Activated CD8-positive, alpha-beta memory T cell treated with anti-CD3 and anti-CD28 coated beads for 24 hours (primary cell): ENCODE measurements around the gene RPL3.

Experiments used
- DNase-seq: peaks from one replicate; pipeline ENCODE4 v3.0.0-alpha.2; 2020

RPL3 gene

GRCh38 chr22:39297490-39298240, 21.8 kb downstream of the RPL3 start:
- DNase-seq = no peak

GRCh38 chr22:39296981-39297489, 22.4 kb downstream of the RPL3 start:
- DNase-seq = no peak

- no peak for DNase-seq
Observed at GRCh38 chr22:39296535-39296934, 22.9 kb downstream of the RPL3 start.

- no peak for DNase-seq
Observed at GRCh38 chr22:39294571-39295468, 24.6 kb downstream of the RPL3 start.

DNA sequence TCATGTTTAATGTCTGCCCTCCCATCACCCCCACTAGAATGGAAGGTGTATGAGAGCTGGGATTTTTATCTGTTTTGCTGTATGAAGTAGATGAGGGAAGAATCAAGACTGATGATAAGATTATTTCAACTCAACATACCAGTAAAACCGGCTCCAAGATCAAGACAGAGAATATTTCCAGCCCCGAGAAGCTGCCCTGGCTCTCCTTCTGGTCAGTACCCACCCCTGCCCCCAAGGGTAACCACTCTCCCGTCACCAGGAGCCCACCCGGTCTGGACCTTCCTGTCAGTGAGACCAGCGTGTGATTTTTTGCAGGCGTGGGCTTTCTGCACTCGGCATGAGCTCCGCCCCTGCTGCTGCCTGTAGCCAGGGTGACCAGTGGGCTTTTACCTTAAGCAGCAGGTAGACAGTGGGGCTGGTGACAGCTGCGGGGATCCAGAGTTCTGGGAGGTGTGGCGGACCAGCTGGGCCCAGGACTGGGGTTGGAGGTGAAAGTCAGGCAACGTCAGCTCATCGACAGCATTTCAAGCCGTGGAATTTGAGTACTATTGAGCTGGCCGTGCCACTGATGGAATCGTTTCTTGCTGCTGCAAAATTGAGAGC, 25.6 kb downstream of the RPL3 start:
- DNase-seq = no peak

GRCh38 chr22:39292561-39293074, 26.8 kb downstream of the RPL3 start:
- no peak for DNase-seq

- no peak for DNase-seq
Observed at GRCh38 chr22:39292031-39292462, 27.4 kb downstream of the RPL3 start.

DNA sequence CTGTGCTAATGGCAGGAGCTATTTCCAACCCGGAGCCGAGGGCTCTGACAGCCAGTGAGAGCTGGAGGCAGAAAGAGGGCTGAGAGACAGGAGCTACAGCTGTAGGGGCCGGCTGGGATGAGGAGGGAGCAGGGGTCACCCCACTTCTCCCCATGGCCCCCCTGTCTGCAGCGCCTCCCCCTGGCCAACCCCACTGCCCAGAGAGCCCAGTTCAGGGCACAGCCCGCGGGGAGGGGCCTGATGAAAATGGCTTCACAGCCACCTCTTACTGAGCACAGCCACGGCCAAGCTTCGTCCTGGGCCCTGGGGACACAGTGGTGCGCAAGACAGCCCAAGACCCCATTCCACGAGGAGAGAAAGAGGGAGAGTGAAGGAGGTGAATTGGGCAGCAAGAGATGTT, 27.9 kb downstream of the RPL3 start:
- DNase-seq = no peak

GRCh38 chr22:39290724-39291161, 28.7 kb downstream of the RPL3 start:
- no peak for DNase-seq

- DNase-seq = no peak
Observed at GRCh38 chr22:39289975-39290720, 29.3 kb downstream of the RPL3 start.

- DNase-seq = no peak
Observed at GRCh38 chr22:39289533-39289932, 29.9 kb downstream of the RPL3 start.

GRCh38 chr22:39288135-39288898, 31.1 kb downstream of the RPL3 start:
- no peak for DNase-seq

DNA sequence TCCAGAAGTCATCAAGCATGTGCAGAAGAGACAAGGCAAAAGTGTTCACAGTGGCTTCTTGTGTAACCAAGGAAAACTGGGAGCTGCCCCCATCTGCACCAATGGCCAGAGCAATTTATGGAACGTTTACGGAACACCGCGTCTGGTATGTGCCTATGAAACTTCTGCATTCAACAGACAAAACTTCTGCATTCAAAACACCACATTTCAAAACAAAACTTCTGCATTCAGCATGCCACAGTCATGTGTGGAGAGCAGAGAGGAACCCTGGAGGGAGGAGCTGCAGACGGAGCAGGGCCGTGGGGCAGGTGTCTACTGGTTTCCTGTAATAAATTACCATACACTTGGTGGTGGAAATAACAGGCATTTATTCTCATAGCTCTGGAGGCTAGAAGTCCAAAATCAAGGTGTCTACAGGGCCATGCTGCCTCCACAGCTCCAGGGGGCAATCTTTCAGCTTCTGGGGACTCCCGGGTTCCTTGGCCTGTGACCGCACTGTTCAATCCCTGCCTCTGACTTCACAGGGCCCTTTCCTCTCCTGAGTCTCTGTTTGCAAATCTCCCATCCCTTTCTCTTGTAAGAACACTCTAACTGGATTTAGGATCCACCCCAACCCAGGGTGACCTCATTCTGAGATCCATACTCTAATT, 32.2 kb downstream of the RPL3 start:
- DNase-seq = no peak

- no peak for DNase-seq
Observed at GRCh38 chr22:39284983-39285382, 34.4 kb downstream of the RPL3 start.

DNA sequence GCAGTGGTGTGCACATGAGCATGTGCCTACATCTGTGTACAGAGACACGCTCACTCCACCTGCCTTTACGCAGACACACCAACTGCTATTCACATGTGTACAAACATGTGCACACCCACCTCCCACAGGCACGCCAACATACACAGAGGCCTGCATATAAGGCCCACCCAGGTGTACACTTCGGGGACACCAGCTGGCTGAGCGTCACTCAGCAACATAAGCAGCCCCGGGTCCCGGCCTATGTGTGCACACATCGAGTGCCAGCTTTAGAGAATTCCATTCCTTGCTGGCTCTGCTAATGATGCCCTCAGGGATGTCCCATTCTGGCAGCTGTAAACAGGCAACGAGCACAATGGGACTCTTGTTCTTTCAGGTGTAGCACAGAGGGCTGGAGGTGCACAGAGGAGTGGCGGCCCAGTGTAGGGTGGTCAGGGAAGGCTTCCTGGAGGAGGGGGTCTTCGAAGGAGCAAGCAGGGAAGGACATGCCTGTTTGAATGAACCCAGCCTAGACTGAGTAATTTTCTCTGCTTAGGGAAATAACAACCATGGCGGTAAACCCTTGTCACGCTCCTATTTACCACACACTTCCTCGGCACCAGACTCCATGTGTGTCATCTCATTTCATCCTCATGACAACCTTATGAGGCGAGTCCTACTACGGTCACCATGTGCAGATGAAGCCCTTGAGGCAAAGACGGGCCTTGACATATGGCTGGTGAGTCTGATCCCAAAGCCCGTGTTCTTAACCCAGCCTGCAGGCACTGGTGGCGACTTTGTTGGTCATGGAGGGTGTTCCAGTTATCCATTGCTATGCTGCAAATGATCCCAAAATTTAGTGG, 35.1 kb downstream of the RPL3 start:
- DNase-seq = no peak

DNA sequence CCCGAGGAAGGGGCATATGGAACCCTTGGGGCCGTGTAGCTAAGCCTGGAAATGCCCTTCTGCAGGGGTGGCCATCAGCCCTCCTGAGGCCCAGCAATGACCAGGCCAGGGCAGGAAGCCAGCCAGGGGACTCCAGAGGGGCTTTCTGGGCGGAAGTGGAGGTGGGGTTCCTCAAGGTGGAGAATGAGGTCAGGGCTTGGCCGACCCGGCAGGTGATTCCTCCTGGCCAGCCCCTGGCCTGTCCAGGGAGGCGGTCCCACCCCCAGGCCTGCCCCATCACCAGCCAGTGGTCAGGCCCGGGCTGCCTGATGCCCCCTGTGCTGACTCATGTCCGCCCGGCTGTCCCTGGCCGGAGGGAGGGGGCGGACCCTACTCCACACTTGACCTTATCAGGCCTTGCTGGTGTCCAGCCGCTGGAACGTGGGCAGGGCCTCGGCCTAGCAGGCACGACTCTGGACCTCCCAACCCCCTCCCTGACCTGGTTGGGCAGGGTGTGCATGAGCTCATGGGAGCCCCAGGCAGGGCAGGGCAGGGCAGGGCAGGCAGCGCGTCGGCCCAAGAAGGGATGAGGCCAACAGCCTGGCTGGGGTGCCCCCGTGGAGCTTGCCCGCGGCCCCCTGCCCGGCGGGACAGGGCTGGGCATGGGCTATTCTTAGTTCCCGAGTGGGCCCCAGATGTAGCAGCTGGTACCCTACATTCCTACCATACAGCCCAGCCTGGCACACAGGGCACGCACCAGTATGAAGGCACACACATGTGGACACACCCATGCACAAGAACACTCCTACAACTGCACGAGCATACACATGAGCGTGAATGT, 35.9 kb downstream of the RPL3 start:
- no peak for DNase-seq

GRCh38 chr22:39282645-39283321, 36.6 kb downstream of the RPL3 start:
- no peak for DNase-seq

- DNase-seq = no peak
Observed at GRCh38 chr22:39281126-39281525, 38.3 kb downstream of the RPL3 start.

DNA sequence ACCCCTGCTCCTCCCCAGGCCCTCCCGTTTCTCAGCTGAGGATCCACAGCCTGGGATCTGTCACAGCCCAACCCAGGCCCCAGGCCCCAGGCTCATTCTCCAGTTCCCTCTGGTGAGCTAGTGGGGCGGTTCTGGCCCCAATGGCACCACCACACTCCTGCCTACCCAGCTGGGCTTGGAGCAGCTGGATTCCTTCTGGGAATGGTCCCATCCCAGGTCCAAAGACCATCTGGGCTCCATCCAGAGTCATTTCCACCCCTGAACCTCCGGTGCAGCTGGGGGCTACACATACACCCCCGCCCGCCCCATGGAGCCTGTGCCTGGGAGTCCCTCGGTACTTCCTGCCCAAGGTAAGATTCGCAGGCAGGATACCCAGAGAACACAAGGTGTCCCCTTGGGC, 39.2 kb downstream of the RPL3 start:
- DNase-seq = no peak
